ENCODE data around the gene HTR3A.

HTR3A gene

DNA sequence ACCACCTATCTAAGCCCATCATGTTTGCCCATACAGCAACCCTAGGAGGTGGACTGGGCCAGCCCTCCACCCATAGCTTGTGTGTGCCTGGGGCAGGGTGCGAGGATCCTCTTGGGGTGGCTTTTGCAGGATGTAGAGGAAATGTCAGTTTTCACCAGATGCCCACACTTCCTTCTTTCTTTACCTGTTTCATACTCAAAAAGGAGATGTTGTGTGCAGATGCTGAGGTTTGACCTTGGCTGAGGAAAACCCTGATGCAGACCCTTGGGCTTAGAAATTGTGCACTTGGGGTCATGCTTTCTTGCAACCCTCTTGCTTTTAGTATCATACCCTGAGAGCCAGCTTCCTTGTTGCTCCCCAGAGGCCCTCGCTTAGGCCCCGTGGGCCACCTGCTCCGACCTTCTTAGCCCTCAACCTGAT is 2.2 kb downstream of the HTR3A start:
- Histone ChIP-seq H3K27ac (ENCODE audit: low read length) (no peak overlapping the region), H3K9me3 (replicated peaks; ENCODE audit: insufficient read depth, low read length) (no peaks in the 10 kb centered on the region), H3K9ac (ENCODE audit: low read length) (no peak overlapping the region), H3K4me1 (ENCODE audit: low read length) (no peaks in the 10 kb centered on the region), H3K4me3 (ENCODE audit: low read length) (no peak overlapping the region), H2AFZ (ENCODE audit: low read length) (no peak overlapping the region), H3K9me2 (replicated peaks; ENCODE audit: insufficient read depth, low read length) (no peaks in the 10 kb centered on the region), H3K36me3 (replicated peaks; ENCODE audit: insufficient read depth, low read length) (no peaks in the 10 kb centered on the region), H3K27me3 (replicated peaks; ENCODE audit: insufficient read depth, low read length) (peaks cover 5% of the 10 kb centered on the region; the same call in 1 of the 2 replicates), H3K4me2 (ENCODE audit: low read depth, low read length) (no peak overlapping the region), H3K79me2 (ENCODE audit: low read length) (no peaks in the 10 kb centered on the region), H3F3A (ENCODE audit: insufficient read depth, low read length) (no peaks in the 10 kb centered on the region), H4K20me1 (ENCODE audit: insufficient read depth, low read length) (no peaks in the 10 kb centered on the region)
- TF ChIP-seq, protein P1, sequence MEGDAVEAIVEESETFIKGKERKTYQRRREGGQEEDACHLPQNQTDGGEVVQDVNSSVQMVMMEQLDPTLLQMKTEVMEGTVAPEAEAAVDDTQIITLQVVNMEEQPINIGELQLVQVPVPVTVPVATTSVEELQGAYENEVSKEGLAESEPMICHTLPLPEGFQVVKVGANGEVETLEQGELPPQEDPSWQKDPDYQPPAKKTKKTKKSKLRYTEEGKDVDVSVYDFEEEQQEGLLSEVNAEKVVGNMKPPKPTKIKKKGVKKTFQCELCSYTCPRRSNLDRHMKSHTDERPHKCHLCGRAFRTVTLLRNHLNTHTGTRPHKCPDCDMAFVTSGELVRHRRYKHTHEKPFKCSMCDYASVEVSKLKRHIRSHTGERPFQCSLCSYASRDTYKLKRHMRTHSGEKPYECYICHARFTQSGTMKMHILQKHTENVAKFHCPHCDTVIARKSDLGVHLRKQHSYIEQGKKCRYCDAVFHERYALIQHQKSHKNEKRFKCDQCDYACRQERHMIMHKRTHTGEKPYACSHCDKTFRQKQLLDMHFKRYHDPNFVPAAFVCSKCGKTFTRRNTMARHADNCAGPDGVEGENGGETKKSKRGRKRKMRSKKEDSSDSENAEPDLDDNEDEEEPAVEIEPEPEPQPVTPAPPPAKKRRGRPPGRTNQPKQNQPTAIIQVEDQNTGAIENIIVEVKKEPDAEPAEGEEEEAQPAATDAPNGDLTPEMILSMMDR (IDR thresholded peaks at IDR 0.05; ENCODE audit: low read length) = no peak
- no peak for DNase-seq

DNA sequence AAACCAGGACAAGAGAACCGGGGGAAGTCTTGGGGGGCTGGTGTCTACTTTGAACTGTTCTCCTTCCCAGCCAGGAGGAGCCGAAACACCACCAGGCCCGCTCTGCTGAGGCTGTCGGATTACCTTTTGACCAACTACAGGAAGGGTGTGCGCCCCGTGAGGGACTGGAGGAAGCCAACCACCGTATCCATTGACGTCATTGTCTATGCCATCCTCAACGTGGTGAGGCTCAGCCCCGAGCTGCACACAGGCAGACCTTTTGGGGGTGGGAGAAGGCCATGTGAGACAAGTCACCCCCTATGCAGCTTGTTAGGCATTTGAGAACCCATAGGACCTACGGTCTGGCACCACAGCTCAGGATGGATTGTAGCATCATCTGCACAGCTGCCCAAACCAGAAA is 2.8 kb downstream of the HTR3A start:
- no peak overlapping the region for H3K9ac ChIP-seq (ENCODE audit: low read length)

DNA sequence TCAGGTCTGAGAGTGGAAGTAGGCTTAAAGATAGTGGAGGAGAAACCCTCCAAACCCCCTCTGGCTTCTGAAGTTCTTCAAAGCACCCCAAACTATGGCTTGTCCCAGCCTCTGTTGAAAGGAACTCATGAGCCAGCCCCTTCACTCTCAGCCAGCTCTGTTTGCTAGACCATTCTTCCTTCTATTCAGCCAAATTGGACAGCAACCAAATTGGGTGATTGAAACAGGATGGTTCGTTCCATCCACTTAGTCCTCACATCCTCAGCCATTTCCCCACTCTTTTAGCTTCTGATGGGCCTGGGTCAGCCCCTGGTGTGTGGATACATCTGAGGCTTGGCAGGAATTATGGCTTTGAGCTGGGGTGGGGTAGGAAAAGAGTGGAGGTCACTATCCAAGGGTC is 4.5 kb downstream of the HTR3A start:
- Histone ChIP-seq H4K20me1 (ENCODE audit: insufficient read depth, low read length) (no peaks in the 10 kb centered on the region), H3K27me3 (replicated peaks; ENCODE audit: insufficient read depth, low read length) (peaks cover 14% of the 10 kb centered on the region), H3K4me1 (ENCODE audit: low read length) (no peaks in the 10 kb centered on the region), H3K4me3 (ENCODE audit: low read length) (no peak overlapping the region), H3K79me2 (ENCODE audit: low read length) (no peaks in the 10 kb centered on the region), H3K9ac (ENCODE audit: low read length) (no peak overlapping the region), H3K9me2 (replicated peaks; ENCODE audit: insufficient read depth, low read length) (no peaks in the 10 kb centered on the region), H2AFZ (ENCODE audit: low read length) (no peak overlapping the region), H3K27ac (ENCODE audit: low read length) (no peak overlapping the region), H3K36me3 (replicated peaks; ENCODE audit: insufficient read depth, low read length) (no peaks in the 10 kb centered on the region), H3K9me3 (replicated peaks; ENCODE audit: insufficient read depth, low read length) (no peaks in the 10 kb centered on the region), H3K4me2 (ENCODE audit: low read depth, low read length) (no peak overlapping the region), H3F3A (ENCODE audit: insufficient read depth, low read length) (no peaks in the 10 kb centered on the region)
- no peak for TF ChIP-seq EZH2phosphoT487 (IDR thresholded peaks at IDR 0.05; ENCODE audit: low read length)
- TF ChIP-seq EZH2 (optimal IDR thresholded peaks at IDR 0.05; ENCODE audit: low read depth, low read length) = no peak
- no peak for DNase-seq

More for the DNA sequence above, 2.8 kb downstream of the HTR3A start:
- H3K36me3 ChIP-seq (replicated peaks; ENCODE audit: insufficient read depth, low read length) = no peaks in the 10 kb centered on the region
- TF ChIP-seq, protein P1 (IDR thresholded peaks at IDR 0.05; ENCODE audit: low read length) = no peak
- no peak for TF ChIP-seq EZH2phosphoT487 (IDR thresholded peaks at IDR 0.05; ENCODE audit: low read length)
- no peaks in the 10 kb centered on the region for H3K79me2 ChIP-seq (ENCODE audit: low read length)
- H3K27ac ChIP-seq (ENCODE audit: low read length) = no peak overlapping the region
- H2AFZ ChIP-seq (ENCODE audit: low read length) = no peak overlapping the region
- no peak overlapping the region for H3K4me2 ChIP-seq (ENCODE audit: low read depth, low read length)
- H3K27me3 ChIP-seq (replicated peaks; ENCODE audit: insufficient read depth, low read length) = peaks cover 10% of the 10 kb centered on the region
- no peaks in the 10 kb centered on the region for H3K4me1 ChIP-seq (ENCODE audit: low read length)
- H3K9me2 ChIP-seq (replicated peaks; ENCODE audit: insufficient read depth, low read length) = no peaks in the 10 kb centered on the region
- no peak for DNase-seq
- no peak overlapping the region for H3K4me3 ChIP-seq (ENCODE audit: low read length)
- H3K9me3 ChIP-seq (replicated peaks; ENCODE audit: insufficient read depth, low read length) = no peaks in the 10 kb centered on the region
- H3F3A ChIP-seq (ENCODE audit: insufficient read depth, low read length) = no peaks in the 10 kb centered on the region
- no peaks in the 10 kb centered on the region for H4K20me1 ChIP-seq (ENCODE audit: insufficient read depth, low read length)

DNA sequence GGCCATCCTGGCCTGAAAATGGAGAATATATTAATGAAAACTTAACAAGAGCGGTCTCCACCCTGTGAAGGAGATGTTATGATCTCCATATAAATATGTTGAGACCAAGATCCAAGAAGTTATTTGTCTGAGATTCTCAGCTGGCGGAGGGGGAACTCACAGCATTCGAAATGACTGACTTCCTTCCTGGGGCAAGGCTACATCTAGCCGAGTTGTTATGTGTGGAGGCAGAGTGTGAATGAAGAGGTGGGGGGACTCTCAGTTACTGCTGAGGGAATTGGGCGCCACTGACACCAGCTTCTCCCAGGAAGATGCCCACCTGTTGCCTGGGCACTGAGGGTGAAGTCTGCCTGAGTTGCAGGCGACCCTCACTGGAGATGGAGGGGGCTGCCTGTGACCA is 5.9 kb downstream of the HTR3A start:
- H3K9ac ChIP-seq (ENCODE audit: low read length) = no peak overlapping the region
- H3K27ac ChIP-seq (ENCODE audit: low read length) = no peak overlapping the region
- peaks cover 14% of the 10 kb centered on the region for H3K27me3 ChIP-seq (replicated peaks; ENCODE audit: insufficient read depth, low read length)
- no peak overlapping the region for H3K4me3 ChIP-seq (ENCODE audit: low read length)
- H2AFZ ChIP-seq (ENCODE audit: low read length) = no peak overlapping the region
- no peaks in the 10 kb centered on the region for H3K9me2 ChIP-seq (replicated peaks; ENCODE audit: insufficient read depth, low read length)
- no peaks in the 10 kb centered on the region for H4K20me1 ChIP-seq (ENCODE audit: insufficient read depth, low read length)
- H3K4me2 ChIP-seq (ENCODE audit: low read depth, low read length) = no peak overlapping the region
- no peaks in the 10 kb centered on the region for H3K79me2 ChIP-seq (ENCODE audit: low read length)
- H3K9me3 ChIP-seq (replicated peaks; ENCODE audit: insufficient read depth, low read length) = no peaks in the 10 kb centered on the region
- no peaks in the 10 kb centered on the region for H3K36me3 ChIP-seq (replicated peaks; ENCODE audit: insufficient read depth, low read length)
- no peaks in the 10 kb centered on the region for H3F3A ChIP-seq (ENCODE audit: insufficient read depth, low read length)
- no peak for DNase-seq
- H3K4me1 ChIP-seq (ENCODE audit: low read length) = no peaks in the 10 kb centered on the region
- TF ChIP-seq EZH2phosphoT487 (IDR thresholded peaks at IDR 0.05; ENCODE audit: low read length) = no peak
- no peak for TF ChIP-seq EZH2 (optimal IDR thresholded peaks at IDR 0.05; ENCODE audit: low read depth, low read length)
- TF ChIP-seq, protein P1 (IDR thresholded peaks at IDR 0.05; ENCODE audit: low read length) = no peak

All from MM.1S (cell line).